Esophagus squamous epithelium (tissue), 5 donors: Measurements from ENCODE around the gene ZNF433. TPM values are rescaled to one million over a fixed set of nuclear protein-coding genes. Genes with fewer than 3 reads are reported as not detected.
A peak's percentile ranks its signal among the peaks of the same experiment; 100 is the strongest.

ENCODE experiments used
- DNase-seq: peaks from one replicate; lab custom pipeline; 2025; lab: John Stamatoyannopoulos, UW
- H3K27ac ChIP-seq, 4 donors: fragments of 200-600 bp; sonication (generic); one replicate each; pipeline ENCODE4 v1.5.1; 2016 to 2019; ENCODE audit warnings: mild to moderate bottlenecking in 1 of 4
- H3K27me3 ChIP-seq, 4 donors: fragments of 200-600 bp; sonication (generic); 1 replicate in 3 of 4; 2 replicates in 1 of 4; pipeline versions ENCODE4 v1.5.1 to v1.6.0; 2017 to 2021; ENCODE audit warnings: antibody characterized with exemption in 1 of 4
- H3K36me3 ChIP-seq, 3 donors: fragments of 200-600 bp; sonication (generic); one replicate each; pipeline ENCODE4 v1.5.1; 2016 to 2019
- H3K4me1 ChIP-seq, 3 donors: fragments of 200-600 bp; sonication (generic); one replicate each; pipeline ENCODE4 v1.5.1; 2017 to 2019
- H3K4me3 ChIP-seq, 4 donors: fragments of 200-600 bp; sonication (generic); 1 replicate in 3 of 4; 2 replicates in 1 of 4; pipeline ENCODE4 v1.5.1; 2016 to 2019; ENCODE audit warnings: mild to moderate bottlenecking in 2 of 4, moderate library complexity in 1 of 4
- H3K9me3 ChIP-seq, 3 donors: fragments of 200-600 bp; sonication (generic); one replicate each; pipeline ENCODE4 v1.5.1; 2016 to 2019
- CTCF ChIP-seq, 6 experiments: fragments of 450-650 bp in 4 of 6; fragments of 200-600 bp in 2 of 6; sonication (generic) in 2 of 6; IDR thresholded peaks; one replicate each; pipeline ENCODE4 v1.5.1; 2016 to 2019; ENCODE audit warnings: antibody characterized with exemption in 6 of 6, mild to moderate bottlenecking in 4 of 6, moderate library complexity in 4 of 6
- POLR2A ChIP-seq, 4 donors: fragments of 450-650 bp; IDR thresholded peaks; one replicate each; pipeline ENCODE4 v1.6.1; 2017; ENCODE audit warnings: antibody characterized with exemption in 4 of 4, mild to moderate bottlenecking in 4 of 4, moderate library complexity in 3 of 4
- WGBS, 2 donors: methylation state at CpG; one replicate each; pipeline ENCODE4 v1.1.5; 2018; 5-methylcytosine and 5-hydroxymethylcytosine counted together
- intact Hi-C: fragments of 100-400 bp; cut with DNase I; formaldehyde crosslinking; loops from one replicate; pipeline ENCODE4 v1.15.0; 2022
- total RNA-seq, 4 donors: library from RNA; depleted of rRNA; stranded (reverse); fragments of >200 nt; gene quantifications; one replicate each; pipeline ENCODE4 v1.1.0, GENCODE V29; 2016
- donor health status: DM: yes; HTN: yes; CAD: no.

ZNF433 gene
- total RNA-seq, 4 donors from 2014 or later: 4.5 to 21.0 (median 5.6) TPM

GRCh38 chr19:12064590-12065538, 29.4 kb upstream of the ZNF433 start, which contains the start of gene ZNF844:
Gene ZNF844, plus strand, starts transcription at chr19:12064731. Its CDS starts 143 bp downstream, at chr19:12064874.
- peak; percentile 61 for DNase-seq
- H3K27me3 ChIP-seq: no peaks in the 10 kb centered on the region
- 6 to 9% methylated on average over 8 to 14 of the region's 66 CpGs for WGBS, 2 donors
- H3K4me3 ChIP-seq: peak within 1 kb of the TSS; percentile 66 to 97 (median 84)
- H3K4me1 ChIP-seq: peaks cover 0 to 24% (median 0%) of the 10 kb centered on the region in 3 donors
- H3K36me3 ChIP-seq: peaks cover 0 to 31% (median 0%) of the 10 kb centered on the region in 3 donors
- TF ChIP-seq POLR2A (IDR thresholded peaks at IDR 0.05) (peak in 3 of 4 donors; percentile 47 to 91 (median 89)), CTCF (IDR thresholded peaks at IDR 0.05) (no peak)
- peaks cover 0 to 44% (median 36%) of the 10 kb centered on the region in 3 donors for H3K9me3 ChIP-seq
- peak within 1 kb of the TSS; percentile 90 to 95 (median 95) for H3K27ac ChIP-seq
- intact Hi-C loops: no loop called here

- no peak for TF ChIP-seq CTCF (IDR thresholded peaks at IDR 0.05)
- TF ChIP-seq POLR2A (IDR thresholded peaks at IDR 0.05): no peak
- 69 to 81% methylated on average over 5 of the region's 5 CpGs for WGBS, 2 donors
- no peaks in the 10 kb centered on the region for H3K9me3 ChIP-seq
- intact Hi-C loops: no loop called here
- no peak overlapping the region for H3K27ac ChIP-seq
- H3K4me1 ChIP-seq: peaks cover 5 to 31% (median 17%) of the 10 kb centered on the region in 3 donors
- no peaks in the 10 kb centered on the region for H3K27me3 ChIP-seq
- H3K4me3 ChIP-seq: no peak overlapping the region
- H3K36me3 ChIP-seq: no peaks in the 10 kb centered on the region
- no peak for DNase-seq
Measured at GRCh38 chr19:12055784-12056183, 20.3 kb upstream of the ZNF433 start.

GRCh38 chr19:12052497-12053169, 17.2 kb upstream of the ZNF433 start, which contains the start of gene ZNF878:
Gene ZNF878, minus strand, starts transcription at chr19:12052961. Its CDS starts 160 bp downstream, at chr19:12052801.
- Histone ChIP-seq H3K9me3 (no peaks in the 10 kb centered on the region), H3K36me3 (no peaks in the 10 kb centered on the region), H3K27me3 (no peaks in the 10 kb centered on the region), H3K4me3 (peak within 1 kb of the TSS; percentile 63 to 79 (median 68)), H3K4me1 (peaks cover 5 to 22% (median 12%) of the 10 kb centered on the region in 3 donors), H3K27ac (peak within 1 kb of the TSS; percentile 71 to 77 (median 74))
- 0% methylated on average over 4 to 14 of the region's 46 CpGs for WGBS, 2 donors
- intact Hi-C loops: no loop called here
- DNase-seq: no peak
- TF ChIP-seq POLR2A (IDR thresholded peaks at IDR 0.05) (peak in 3 of 4 donors; percentile 51 to 73 (median 53)), CTCF (IDR thresholded peaks at IDR 0.05) (no peak)

- intact Hi-C loops: no loop called here
- Histone ChIP-seq H3K4me3 (peak overlapping the region; percentile 63 to 79 (median 68)), H3K9me3 (no peaks in the 10 kb centered on the region), H3K27me3 (no peaks in the 10 kb centered on the region), H3K36me3 (no peaks in the 10 kb centered on the region), H3K4me1 (peaks cover 5 to 22% (median 12%) of the 10 kb centered on the region in 3 donors), H3K27ac (peak overlapping the region in 3 of 4 donors; percentile 71 to 77 (median 76))
- DNase-seq: no peak
- WGBS, 2 donors: 0 to 3% methylated on average over 11 to 13 of the region's 14 CpGs
- TF ChIP-seq CTCF (IDR thresholded peaks at IDR 0.05) (no peak), POLR2A (IDR thresholded peaks at IDR 0.05) (no peak)
Measured at GRCh38 chr19:12052091-12052496, 16.6 kb upstream of the ZNF433 start.
